Neural crest cell (in vitro differentiated cells): ENCODE results near the gene FER. TPM values are rescaled to one million over a fixed set of nuclear protein-coding genes. Genes with fewer than 3 reads are reported as not detected.

Source experiments
- DNase-seq: peaks from one replicate; pipeline ENCODE4 v3.0.0; 2021; ENCODE audit warnings: low read depth, mixed read lengths, low spot score
- H3K27ac Mint-ChIP-seq: one replicate; pipeline ENCODE4 v1.8.0; 2021; ENCODE audit warnings: mild to moderate bottlenecking, mixed read lengths; ENCODE audit not compliant: unreplicated experiment
- H3K27me3 Mint-ChIP-seq: 2 replicates; pipeline ENCODE4 v1.8.0; 2021; ENCODE audit warnings: low read depth, mild to moderate bottlenecking, mixed read lengths
- H3K36me3 Mint-ChIP-seq: 2 replicates; pipeline ENCODE4 v1.8.0; 2021; ENCODE audit warnings: low read depth, mild to moderate bottlenecking, mixed read lengths
- H3K4me1 Mint-ChIP-seq: 2 replicates; pipeline ENCODE4 v1.8.0; 2021; ENCODE audit warnings: mixed read lengths
- H3K4me3 Mint-ChIP-seq: one replicate; pipeline ENCODE4 v1.8.0; 2021; ENCODE audit warnings: mild to moderate bottlenecking, mixed read lengths
- H3K9me3 Mint-ChIP-seq: 2 replicates; pipeline ENCODE4 v1.8.0; 2021; ENCODE audit warnings: mixed read lengths
- total RNA-seq: library from RNA; stranded (reverse); gene quantifications from 2 replicates; pipeline ENCODE4 v1.2.1, GENCODE V29; 2021
- TF ChIP-seq, protein P1 (sequence below): fragments of 200-600 bp; sonication (generic); conservative IDR thresholded peaks from 2 replicates; pipeline ENCODE4 v1.5.0; 2021; ENCODE audit warnings: antibody characterized with exemption, mild to moderate bottlenecking

The FER gene
- total RNA-seq, 1 donor from 2014 or later, result 25.4 TPM

DNA sequence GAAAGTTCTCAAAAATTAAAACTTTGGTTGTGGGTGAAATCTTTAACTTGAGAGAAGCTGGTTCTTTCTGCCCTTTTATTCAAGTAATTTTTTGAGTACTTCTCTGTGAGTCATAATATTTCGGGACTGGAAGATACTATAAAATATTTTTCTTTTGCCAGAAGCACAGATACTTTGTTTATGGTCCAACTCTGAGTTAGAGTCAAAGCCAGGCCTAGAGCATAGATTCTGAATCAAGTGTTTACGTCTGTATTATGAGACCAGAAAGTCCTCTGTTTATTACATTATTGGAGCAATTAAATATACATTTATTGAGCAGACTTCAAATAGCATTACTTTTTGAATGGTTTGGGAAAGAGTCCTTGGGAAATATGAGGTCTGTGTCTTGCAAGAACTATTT lies 187.9 kb downstream of the FER start:
- peaks cover 14% of the 10 kb centered on the region for H3K36me3 Mint-ChIP-seq
- no peaks in the 10 kb centered on the region for H3K27me3 Mint-ChIP-seq
- TF ChIP-seq, protein P1, sequence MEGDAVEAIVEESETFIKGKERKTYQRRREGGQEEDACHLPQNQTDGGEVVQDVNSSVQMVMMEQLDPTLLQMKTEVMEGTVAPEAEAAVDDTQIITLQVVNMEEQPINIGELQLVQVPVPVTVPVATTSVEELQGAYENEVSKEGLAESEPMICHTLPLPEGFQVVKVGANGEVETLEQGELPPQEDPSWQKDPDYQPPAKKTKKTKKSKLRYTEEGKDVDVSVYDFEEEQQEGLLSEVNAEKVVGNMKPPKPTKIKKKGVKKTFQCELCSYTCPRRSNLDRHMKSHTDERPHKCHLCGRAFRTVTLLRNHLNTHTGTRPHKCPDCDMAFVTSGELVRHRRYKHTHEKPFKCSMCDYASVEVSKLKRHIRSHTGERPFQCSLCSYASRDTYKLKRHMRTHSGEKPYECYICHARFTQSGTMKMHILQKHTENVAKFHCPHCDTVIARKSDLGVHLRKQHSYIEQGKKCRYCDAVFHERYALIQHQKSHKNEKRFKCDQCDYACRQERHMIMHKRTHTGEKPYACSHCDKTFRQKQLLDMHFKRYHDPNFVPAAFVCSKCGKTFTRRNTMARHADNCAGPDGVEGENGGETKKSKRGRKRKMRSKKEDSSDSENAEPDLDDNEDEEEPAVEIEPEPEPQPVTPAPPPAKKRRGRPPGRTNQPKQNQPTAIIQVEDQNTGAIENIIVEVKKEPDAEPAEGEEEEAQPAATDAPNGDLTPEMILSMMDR, result no peak
- H3K4me1 Mint-ChIP-seq, result peaks cover 11% of the 10 kb centered on the region
- DNase-seq, result no peak
- no peak overlapping the region for H3K4me3 Mint-ChIP-seq
- peaks cover 3% of the 10 kb centered on the region for H3K9me3 Mint-ChIP-seq
- H3K27ac Mint-ChIP-seq, result no peak overlapping the region

DNA sequence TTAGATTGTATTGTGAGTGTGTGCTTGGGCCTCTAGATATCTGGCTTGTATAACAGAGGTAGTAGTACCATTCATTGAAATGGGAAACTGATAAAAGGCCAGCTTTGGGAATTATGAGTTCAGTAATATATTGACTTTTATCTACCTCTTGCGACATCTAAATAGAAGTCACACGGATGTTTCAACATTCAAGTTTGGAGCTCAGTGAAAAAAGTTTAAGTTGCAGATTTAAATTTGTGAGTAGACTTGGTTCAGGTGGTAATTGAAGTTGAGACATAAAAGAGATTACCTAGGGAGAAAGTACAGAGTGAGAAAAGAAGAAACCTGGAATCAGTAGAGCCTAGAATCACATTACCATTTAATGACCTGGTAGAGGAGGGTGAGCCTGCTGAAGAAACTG lies 189.5 kb downstream of the FER start:
- H3K4me3 Mint-ChIP-seq, result no peak overlapping the region
- H3K27ac Mint-ChIP-seq, result no peak overlapping the region
- no peaks in the 10 kb centered on the region for H3K27me3 Mint-ChIP-seq
- peaks cover 11% of the 10 kb centered on the region for H3K4me1 Mint-ChIP-seq
- TF ChIP-seq, protein P1, result no peak
- peaks cover 3% of the 10 kb centered on the region for H3K9me3 Mint-ChIP-seq
- no peak for DNase-seq
- H3K36me3 Mint-ChIP-seq, result peaks cover 11% of the 10 kb centered on the region

DNA sequence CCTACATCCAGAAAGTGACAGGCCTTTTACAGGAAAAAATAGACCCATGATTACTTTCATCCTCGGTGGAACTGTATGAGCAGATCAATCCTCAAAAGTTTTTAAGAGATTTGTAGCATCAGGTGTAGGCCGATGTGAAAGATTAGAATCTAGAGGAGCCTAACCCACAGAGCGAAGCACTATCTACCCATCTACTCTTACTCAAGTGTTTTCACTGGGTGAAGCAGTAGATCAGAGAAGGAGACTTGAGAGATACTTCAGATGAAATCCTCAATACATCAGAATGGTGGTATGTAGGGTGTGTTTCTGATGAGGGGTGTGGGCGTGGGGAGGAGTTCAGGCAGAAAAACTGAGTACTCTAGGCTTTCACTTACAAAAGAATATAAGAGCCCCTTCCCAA lies 192.8 kb downstream of the FER start:
- H3K36me3 Mint-ChIP-seq, result no peaks in the 10 kb centered on the region
- H3K4me1 Mint-ChIP-seq, result no peaks in the 10 kb centered on the region
- TF ChIP-seq, protein P1, result no peak
- no peak for DNase-seq
- H3K4me3 Mint-ChIP-seq, result no peak overlapping the region
- no peaks in the 10 kb centered on the region for H3K9me3 Mint-ChIP-seq
- no peak overlapping the region for H3K27ac Mint-ChIP-seq
- no peaks in the 10 kb centered on the region for H3K27me3 Mint-ChIP-seq

DNA sequence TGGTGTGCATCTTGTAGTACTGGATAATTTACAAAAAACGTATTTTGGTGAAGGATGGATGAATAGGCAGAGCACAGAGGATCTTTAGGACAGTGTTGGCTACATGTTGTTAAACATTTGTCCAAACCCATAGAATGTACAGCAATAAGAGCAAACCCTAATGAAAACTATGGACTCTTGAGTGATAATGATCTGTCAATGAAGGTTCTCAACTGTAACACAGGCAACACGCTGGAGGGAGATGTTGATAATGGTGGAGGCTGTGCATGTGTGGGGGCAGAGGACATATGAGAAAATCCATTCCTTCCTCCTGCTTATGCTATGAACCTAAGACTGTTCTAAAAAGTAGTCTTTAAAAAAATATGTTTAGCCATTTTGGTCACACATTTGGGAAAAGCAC lies 194.0 kb downstream of the FER start:
- Mint-ChIP-seq H3K27me3 (no peaks in the 10 kb centered on the region), H3K9me3 (no peaks in the 10 kb centered on the region), H3K36me3 (no peaks in the 10 kb centered on the region), H3K4me1 (no peaks in the 10 kb centered on the region), H3K4me3 (no peak overlapping the region), H3K27ac (no peak overlapping the region)
- DNase-seq, result no peak
- TF ChIP-seq, protein P1, result no peak

DNA sequence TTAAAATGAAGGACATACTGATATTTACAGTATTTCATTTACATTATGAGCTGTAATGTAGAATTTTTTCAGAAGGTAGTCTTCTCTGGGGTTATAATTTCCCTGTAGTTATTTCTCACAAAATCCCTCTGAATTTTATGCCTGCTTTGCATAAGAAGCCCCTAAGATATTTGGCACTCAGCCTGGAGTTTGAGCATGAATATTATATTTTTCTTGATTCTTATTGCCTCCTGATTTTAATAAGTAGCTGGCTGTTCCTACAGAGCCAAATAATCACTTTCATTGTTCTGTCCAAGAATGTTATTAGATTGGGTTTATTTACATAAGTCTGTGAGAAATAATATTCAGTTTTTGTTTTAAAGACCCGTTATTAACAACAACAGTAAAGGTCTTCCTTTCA lies 195.0 kb downstream of the FER start:
- TF ChIP-seq, protein P1, result no peak
- no peaks in the 10 kb centered on the region for H3K4me1 Mint-ChIP-seq
- no peaks in the 10 kb centered on the region for H3K9me3 Mint-ChIP-seq
- H3K4me3 Mint-ChIP-seq, result no peak overlapping the region
- no peak for DNase-seq
- no peaks in the 10 kb centered on the region for H3K36me3 Mint-ChIP-seq
- no peaks in the 10 kb centered on the region for H3K27me3 Mint-ChIP-seq
- no peak overlapping the region for H3K27ac Mint-ChIP-seq

DNA sequence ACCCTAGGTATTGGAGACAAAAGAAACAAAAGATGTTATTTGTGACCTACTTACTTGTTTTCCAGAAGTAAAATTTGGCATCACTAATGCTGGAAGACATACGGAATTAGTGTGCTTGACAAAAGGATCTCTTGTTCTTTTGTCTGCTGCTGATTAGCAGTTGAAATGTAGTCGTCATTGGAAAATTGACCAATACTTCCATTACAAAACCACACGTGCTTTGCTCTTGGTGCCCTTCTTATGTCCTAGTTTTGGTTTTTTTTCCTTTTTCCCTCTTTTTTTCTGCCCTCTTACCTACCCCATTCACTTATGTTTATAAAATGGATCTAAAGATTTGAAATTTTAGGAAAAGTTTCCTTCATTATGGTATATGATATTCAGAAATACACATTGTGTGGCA lies 197.4 kb downstream of the FER start:
- Mint-ChIP-seq H3K4me3 (no peak overlapping the region), H3K4me1 (no peaks in the 10 kb centered on the region), H3K27me3 (no peaks in the 10 kb centered on the region), H3K27ac (no peak overlapping the region), H3K36me3 (no peaks in the 10 kb centered on the region), H3K9me3 (no peaks in the 10 kb centered on the region)
- TF ChIP-seq, protein P1, result no peak
- DNase-seq, result no peak
